GM21515 (cell line): ENCODE results near the gene CNTNAP5.

Experiments used
- ATAC-seq: cut with Tn5 transposase; IDR thresholded peaks from one replicate; pipeline ENCODE4 v1.9.1; 2021; ENCODE audit not compliant: unreplicated experiment

The CNTNAP5 gene

DNA sequence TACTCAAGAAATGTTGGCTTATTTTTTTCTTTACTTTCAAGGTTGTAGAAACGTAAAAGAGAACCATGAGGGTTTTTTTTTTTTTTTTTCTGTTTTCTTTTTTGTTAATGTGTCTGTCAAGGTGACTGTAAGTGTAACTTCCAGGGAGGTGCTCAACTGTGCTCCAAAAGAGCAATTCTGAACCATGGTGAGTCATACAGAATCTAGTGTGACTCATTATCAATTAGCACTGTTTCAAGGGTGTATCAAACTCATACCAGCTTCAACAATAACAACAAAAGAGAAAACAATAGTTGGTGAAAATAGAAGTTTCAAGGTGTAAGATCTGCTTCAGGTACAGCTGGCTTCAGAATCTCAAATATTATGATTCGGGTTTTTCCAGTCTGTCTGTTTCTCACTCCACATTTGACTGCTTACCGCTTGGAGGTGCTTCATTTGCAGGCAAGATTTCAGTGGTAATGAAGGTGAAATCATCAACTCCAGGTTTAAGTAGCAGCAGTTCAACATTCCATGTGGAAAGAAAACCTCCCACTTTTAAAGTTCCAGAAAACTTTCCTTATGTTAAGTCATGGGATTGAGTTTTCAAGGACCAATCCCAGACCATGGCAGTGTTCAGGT is 850.6 kb downstream of the CNTNAP5 start:
- ATAC-seq = no peak

DNA sequence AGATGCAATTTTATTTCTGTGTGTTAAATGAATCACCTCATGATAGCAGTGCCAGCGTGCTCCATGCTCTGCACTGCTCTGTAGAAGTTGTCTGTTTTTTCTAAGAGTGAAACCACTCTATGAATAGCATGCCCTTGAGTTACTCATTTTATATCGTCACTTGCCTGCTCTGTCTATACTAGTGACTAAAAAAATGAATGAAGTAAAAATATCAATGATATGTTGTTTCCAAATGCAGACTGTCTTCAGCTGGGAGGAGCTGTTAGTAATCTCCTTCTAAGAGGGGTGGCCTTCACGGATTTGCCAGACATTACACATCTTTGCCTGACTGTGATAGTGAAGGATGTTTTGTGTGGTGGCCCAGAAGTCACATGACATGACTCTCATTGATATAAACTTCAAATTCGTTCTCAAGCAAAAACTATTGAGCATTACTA is 852.1 kb downstream of the CNTNAP5 start:
- ATAC-seq = no peak

DNA sequence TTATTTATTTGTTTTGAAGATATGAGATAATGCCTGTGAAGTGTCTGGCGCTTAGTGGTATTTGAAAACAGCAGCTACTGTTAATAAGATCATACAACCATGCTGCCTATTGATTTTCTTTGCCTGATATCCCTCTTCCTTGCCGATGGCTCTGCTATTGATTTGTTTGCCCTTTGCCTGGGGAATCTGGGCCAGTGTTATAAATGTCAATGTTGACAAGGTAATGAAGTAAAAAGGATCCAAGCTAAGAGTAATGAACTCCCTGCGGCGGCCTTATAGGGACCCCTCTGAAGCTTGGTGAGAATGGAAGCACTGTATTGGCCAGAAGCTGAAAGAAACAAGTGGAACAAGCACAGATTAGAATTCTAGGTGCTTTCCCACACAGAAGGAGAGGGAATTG is 854.6 kb downstream of the CNTNAP5 start:
- ATAC-seq = no peak

DNA sequence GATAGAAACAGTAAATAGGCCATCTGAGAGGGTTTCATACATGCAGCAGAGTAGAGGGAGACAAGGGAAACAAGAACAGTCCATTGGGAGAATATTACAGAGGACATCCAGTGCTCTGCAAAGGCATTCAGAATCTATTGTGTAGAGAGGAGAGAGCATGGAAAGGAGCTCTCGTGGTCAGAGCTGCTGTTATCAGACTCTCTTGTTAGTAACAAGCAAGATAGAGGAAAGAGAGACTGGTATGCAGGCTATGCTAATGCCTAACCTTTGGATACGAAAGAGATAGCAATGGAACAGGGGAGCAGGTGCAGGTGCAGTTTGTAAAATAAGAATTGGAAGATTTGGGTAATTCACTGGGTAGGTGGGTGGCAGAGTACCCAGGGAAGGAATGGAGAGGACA is 855.9 kb downstream of the CNTNAP5 start:
- no peak for ATAC-seq

DNA sequence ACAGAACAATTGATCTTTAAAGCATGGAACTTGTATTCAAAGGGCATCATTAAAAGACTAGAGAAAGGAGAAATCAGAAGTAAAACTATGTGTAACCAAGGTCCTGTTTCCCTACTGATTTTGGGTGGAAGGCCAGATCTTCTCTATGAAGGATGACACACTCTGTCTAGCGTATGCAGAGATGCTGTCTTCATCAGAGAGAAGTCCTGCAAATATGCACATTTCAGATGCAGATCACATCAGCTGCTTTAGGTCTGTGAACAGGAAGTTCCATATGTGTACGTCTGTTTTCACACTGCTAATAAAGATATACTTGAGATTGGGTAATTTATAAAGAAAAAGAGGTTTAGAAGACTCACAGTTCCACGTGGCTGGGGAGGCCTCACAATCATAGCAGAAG is 857.3 kb downstream of the CNTNAP5 start:
- ATAC-seq = no peak

DNA sequence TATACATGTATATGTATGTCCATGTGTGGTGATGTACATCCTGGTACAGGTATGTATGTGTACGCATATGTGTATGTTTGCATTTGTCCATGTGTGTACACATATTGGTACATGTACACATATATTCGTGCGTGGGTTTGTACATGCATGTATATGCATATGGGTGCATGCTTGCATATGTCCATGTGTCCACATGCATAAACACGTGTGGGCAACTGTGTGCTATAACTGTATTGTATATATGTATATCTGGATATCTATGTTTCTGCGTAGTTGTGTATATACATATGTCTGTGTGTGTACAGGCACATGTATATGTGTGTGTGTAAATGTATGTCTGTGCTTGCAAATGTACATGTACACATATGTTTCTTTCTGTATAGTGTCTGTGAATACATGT is 858.5 kb downstream of the CNTNAP5 start:
- ATAC-seq = no peak

DNA sequence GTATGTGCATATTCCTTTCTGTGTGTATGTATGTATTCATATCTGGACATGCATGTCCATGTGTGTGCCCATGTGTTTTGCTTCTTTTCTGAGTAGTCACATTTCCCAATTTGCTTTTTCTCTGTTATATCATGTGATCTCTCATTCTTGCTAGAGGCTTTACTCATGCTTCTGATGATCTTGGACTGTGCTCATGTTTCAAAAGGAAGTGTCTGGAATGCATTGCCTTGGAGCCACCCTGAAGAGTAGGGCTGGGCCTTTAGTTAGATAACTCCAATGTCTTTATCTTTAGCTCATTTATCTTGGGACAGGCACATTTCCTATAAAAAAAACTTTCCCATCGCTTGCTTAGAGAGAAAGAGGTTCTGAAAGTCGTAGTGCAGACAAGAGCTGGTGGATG is 859.2 kb downstream of the CNTNAP5 start:
- no peak for ATAC-seq

DNA sequence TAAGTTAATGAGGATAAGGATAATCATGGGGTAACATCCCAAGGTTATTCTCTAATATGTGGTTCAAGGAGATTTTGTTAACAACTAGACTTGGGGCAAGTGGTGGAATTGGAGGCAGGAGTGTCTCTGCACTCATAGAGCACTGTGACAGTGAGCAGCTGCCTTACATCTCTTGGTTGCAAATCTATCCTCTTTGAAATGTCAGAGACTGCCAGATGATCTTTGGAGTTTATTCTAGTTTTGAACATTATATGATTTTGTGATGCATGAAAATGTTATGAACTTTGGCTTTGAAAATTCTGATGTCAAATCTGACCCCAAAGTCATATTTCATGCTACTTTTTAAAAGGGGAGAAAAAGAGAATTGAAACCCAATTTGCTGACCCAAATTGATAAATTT is 861.1 kb downstream of the CNTNAP5 start:
- ATAC-seq = no peak

DNA sequence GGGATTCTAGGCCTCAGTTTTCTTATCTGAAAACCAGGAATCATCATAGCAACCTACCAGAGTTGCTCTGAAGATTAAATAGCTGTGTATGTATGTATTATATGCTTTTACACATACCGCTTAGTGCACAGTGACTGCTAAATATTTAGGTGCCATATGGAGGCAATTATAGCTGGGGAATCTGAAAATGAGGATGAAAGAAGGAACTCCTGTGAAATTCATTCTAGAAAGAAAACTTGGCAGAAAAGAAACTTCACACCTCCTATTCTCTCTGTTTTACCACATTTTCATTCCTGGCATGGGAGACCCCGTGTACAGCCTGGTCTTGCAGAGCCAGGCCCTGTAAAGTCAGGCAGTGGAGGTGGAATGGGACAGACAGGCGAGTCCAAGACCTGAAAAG is 862.4 kb downstream of the CNTNAP5 start:
- no peak for ATAC-seq

DNA sequence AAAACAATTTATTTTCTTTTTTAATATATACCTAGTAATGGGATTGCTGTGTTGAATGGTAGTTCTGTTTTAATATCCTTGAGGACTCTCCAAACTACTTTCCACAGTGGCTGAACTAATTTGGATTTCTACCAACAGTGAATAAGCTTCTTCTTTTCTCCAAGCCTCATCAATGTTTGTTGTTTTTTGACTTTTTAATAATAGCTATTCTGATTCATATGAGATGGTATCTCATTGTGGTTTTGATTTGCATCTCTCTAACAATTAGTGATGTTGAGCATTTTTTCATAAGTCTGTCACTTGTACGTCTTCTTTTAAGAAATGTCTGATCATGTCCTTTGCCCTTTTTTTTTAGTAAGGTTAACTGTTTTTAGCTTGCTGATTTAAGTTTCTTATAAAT is 863.3 kb downstream of the CNTNAP5 start:
- no peak for ATAC-seq

DNA sequence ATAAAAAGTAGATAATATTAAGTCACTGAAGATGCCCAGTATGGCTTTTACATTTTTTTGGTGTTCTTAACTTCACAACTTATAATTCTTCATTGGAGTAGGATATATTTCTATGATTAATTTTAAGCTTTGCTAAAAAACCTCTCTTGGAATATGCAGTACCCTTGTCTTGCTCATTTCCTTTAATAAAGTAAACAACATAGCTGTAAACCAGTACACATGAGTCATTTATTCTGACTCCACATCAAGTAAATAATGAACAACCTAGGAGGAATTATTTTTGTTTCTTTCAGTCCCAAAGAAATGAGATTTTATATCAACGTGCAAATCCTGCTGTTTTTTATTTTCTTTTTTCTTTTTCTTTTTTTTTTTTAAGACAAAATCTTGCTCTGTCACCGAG is 869.1 kb downstream of the CNTNAP5 start:
- ATAC-seq = no peak

DNA sequence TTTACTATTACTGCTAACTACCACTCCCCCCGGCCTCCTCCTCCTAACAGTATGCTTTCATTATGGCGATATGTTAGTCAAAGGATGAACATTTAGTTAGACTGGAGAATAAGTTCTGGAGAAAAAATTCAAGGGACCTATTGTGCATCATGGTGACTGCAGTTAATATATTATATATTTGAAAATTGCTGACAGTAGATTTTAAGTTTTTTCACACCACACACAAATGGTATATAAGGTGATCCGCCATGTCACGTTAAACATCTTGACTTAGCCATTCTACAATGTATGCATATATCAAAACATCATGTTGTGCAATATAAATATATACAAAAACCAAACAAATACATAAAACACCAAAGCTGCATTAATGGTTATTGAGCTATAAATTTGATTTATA is 873.7 kb downstream of the CNTNAP5 start:
- ATAC-seq = no peak

DNA sequence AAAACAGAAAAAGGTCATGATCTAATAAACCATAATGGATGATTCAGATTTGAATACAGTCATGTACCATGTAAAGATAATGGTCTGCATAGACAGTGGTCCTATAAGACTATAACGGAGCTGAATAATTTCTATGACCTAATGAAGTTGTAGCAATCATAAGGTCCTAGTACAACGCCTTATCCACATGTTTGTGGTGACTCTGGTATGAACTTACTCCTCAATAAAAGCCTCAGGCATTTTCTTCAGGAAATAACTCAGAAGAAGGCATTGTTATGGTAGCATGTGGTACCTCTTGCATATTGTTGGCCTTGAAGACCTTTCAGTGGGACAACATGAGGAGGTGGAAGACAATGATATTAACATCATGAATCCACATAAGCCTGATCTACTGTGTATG is 883.3 kb downstream of the CNTNAP5 start:
- no peak for ATAC-seq

DNA sequence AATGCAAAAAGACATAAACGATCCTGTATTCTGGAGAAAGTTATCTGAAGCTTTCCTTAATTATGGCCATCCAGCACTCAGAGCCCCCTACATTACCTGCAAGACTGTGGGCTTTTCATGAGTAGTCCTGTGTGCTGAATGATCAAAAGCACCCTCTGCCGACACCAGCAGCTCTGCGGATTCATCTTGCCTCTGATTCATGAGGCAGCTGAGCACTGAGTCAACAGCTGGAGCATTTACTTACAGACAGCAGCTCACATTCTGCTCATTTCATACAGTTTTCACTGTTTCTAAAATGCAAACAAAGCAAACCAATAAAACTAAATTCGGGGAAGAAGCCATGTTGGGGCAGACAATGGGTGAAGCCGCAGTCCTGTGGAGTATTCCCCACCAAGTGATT is 886.5 kb downstream of the CNTNAP5 start:
- ATAC-seq = no peak

DNA sequence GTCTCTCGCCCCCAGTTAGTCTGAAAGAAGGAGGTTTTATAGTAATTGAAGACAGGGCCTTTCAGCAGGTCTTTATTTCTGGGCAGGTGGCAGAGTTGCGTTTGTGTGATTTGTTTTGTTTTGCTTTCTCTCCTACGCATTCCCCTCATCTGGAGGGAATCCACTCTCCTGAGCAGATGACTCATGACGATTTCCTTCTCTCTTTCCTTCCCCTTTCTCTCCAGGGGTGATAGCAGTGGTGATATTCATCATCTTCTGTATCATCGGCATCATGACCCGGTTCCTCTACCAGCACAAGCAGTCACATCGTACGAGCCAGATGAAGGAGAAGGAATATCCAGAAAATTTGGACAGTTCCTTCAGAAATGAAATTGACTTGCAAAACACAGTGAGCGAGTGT is 888.8 kb downstream of the CNTNAP5 start:
- no peak for ATAC-seq

DNA sequence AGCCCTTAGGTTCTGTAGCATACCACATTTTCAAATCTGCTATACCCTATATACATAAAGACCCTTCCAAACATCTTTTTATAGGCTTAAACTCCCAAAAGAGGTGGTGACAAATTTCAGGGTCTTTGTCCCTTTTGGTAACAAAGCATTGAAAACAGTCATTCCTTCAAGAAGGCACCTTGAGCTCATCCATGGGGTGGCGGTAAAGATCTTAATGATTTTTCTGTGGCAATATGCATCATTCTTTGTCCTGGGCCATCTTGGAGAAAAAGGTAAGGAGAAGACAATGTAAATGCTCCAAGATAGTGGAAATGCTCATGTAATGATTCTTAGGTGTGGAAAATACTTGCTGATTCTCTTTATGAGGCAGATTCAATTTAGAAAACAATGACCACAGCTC is 890.5 kb downstream of the CNTNAP5 start:
- ATAC-seq = no peak

DNA sequence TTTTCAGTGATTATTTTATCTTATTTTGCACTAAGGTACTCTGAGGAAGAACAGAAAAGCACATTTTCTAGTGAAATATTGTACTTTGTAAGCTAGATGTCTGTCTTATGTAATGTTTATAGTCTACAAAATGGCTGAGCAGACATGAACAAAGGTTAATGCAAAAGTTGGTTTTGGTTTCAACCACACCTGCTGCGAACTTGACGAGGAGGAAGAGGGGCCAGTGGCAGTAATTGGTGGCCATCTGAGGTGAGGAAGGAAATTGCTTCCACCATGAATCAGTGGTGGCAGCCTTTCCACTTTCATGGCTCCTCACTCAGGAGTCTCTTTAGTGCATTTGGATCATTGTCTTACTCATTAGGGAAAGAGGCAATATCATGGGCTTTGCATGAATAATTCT is 894.2 kb downstream of the CNTNAP5 start:
- no peak for ATAC-seq

DNA sequence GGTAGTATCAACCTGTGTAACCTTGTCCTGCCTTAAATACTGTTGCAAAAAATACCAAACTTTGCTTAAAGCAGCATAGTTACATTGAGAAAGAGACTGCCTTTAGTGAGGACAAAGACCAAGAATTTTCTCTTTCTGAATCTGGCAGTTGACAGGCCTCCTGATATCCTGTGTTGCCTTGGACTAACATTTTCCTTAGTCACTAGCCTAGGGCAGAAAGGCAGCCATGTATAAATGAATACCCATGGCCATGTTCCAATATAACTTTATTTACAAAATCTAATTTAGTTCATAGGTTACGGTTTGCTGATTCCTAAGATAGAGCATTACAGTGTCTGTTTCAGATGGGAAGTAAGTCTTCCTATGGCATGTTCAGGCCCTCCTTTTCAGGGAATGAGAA is 895.4 kb downstream of the CNTNAP5 start:
- ATAC-seq = no peak

DNA sequence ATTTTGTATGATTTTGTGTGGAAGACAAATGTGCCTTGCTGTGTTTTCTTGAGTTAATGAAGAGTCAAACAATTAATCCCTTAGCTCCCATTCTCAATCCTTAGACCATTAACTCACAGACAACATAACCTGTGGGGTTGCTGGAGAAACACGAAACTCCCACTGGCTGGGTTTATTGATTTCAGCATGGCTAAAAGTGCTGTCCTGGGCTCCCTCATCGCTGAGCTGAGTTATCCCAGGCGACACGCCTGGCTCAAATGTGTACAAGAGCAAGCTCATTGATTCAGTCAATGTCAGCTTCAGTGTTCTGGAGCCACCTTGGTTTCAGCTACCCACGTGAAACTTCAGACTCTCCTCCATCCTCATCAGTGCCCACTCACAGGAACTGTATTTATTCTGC is 896.1 kb downstream of the CNTNAP5 start:
- no peak for ATAC-seq

DNA sequence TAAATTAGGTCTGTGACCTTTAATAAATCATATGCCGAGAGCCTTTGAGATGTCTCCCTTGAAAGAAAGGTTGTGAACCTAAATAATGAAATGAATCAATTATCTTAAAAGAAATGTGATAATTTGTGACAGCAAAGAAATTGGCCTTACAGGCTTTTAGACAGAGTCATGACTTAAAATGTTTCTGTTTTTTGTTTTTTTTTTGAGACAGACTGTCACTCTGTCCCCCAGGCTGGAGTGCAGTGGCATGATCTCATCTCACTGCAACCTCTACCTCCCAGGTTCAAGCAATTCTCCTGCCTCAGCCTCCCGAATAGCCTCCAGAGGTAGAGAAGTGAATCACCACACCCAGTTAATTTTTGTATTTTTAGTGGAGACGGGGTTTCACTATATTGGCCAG is 898.0 kb downstream of the CNTNAP5 start:
- ATAC-seq = no peak

DNA sequence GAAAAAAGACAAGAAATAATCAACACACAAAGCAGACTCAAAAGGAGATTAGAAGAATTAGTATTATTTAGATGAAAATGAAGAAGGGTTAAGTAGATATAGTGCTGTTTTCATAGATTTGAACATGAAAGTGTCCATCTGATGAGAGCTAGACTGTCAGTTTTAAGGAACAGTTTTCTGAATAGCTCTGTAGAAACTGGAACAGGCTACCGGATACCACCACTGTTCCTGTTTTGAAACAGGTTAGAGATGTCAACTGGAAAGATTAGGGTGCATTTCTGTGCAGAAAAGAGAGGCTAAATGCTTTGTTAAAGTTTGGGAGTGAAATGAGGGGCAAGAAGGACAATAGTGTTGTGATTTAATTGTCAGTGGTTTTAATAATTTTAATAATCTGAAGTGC is 908.8 kb downstream of the CNTNAP5 start:
- ATAC-seq = no peak

DNA sequence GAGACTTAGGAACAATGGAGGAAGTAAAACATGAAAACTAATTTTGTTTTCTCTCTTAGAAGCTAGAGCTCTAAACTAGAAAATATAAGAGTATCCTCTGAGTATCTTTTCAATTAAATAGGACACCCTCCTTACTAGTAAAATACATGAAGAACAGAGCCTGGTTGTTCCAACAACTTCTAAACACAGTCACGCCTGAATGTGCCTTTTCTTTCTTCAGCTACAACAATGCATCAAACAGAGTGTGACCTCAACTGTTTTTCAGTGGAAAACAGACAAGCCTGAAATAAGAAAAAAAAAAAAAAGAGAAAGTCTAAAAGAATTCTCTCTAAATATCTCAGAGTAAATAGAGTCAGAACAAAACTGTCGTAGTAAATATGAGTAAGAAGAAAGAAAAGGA is 928.8 kb downstream of the CNTNAP5 start:
- no peak for ATAC-seq

DNA sequence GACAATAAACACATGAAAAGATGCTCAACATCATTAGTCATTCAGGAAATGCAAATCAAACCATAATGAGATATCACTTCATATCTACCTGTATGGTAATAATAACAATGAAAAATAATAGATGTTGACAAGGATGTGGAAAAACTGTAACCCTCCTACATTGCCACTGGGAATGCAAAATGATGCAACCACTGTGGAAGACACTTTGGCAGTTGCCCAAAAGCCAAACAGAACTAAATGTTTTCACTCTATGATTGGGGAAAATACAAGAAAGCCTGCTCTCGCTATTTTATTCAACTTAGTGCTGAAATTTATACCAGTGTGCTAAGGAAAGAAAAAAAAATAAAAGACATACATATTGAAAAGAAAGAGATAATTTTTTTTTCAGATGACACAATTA is 934.5 kb downstream of the CNTNAP5 start:
- no peak for ATAC-seq

DNA sequence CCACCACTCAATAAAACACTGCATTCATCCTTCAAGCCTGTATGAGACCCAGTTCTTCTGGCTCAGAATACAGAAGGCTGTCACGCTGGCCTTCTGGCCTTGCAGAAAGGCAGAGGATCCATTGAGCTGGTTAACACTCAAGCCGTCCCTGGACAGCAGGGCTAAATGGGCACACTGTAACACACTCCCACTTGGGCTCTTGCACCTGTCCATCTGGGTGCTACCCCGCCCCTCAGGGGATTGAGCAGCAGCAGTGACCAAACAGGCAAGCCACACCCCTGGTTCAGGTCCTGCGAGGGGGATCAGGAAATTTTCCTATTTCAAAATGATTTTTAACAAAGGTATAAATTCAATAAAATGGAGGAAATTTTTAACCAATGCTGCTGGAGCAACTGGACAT is 936.0 kb downstream of the CNTNAP5 start:
- no peak for ATAC-seq
